Keratinocyte (primary cell): ENCODE measurements around the gene ZGPAT. TPM values are rescaled to one million over a fixed set of nuclear protein-coding genes. Genes with fewer than 3 reads are reported as not detected.

ENCODE experiments used
- DNase-seq: peaks from one replicate; pipeline ENCODE4 v3.0.0-alpha.2; 2011; ENCODE audit warnings: low read depth, missing footprints, low spot score
- FAIRE-seq: peaks from 2 replicates; lab custom pipeline; 2011; peaks lifted over from hg19 to GRCh38; lab: Jason Lieb, UNC
- H2AFZ ChIP-seq: 2 replicates; pipeline ENCODE4 v1.6.0; 2012; ENCODE audit warnings: low read length, control low read depth, inconsistent platforms; ENCODE audit not compliant: control insufficient read depth
- H3K27ac ChIP-seq: 2 replicates; pipeline ENCODE4 v1.5.1; 2011; ENCODE audit warnings: low read length; ENCODE audit not compliant: control insufficient read depth, insufficient read depth
- H3K27me3 ChIP-seq: 3 replicates; pipeline ENCODE4 v1.6.0; 2011; ENCODE audit warnings: low read length; ENCODE audit not compliant: control insufficient read depth, insufficient read depth; ENCODE audit errors: extremely low read depth
- H3K36me3 ChIP-seq, 2 experiments: 2 replicates in 1 of 2; 3 replicates in 1 of 2; pipeline ENCODE4 v1.5.1; 2011; ENCODE audit warnings: low read length in 2 of 2, mild to moderate bottlenecking in 1 of 2; ENCODE audit not compliant: control insufficient read depth in 2 of 2, insufficient read depth in 2 of 2; ENCODE audit errors: extremely low read depth in 1 of 2
- H3K4me1 ChIP-seq: 3 replicates; pipeline ENCODE4 v1.5.1; 2011; ENCODE audit warnings: low read length; ENCODE audit not compliant: control insufficient read depth, insufficient read depth; ENCODE audit errors: extremely low read depth
- H3K4me2 ChIP-seq: 3 replicates; pipeline ENCODE4 v1.6.0; 2011; ENCODE audit warnings: low read depth, low read length; ENCODE audit not compliant: control insufficient read depth, insufficient read depth; ENCODE audit errors: extremely low read depth
- H3K4me3 ChIP-seq, 3 experiments: fragments of 200-600 bp in 1 of 3; sonication (generic) in 1 of 3; 2 replicates in 2 of 3; 3 replicates in 1 of 3; pipeline ENCODE4 v1.5.1; 2011 to 2016; ENCODE audit warnings: low read length in 3 of 3, mild to moderate bottlenecking in 3 of 3, control low read depth in 2 of 3, inconsistent platforms in 1 of 3, low read depth in 1 of 3, mixed read lengths in 1 of 3, mixed run types in 1 of 3, moderate library complexity in 1 of 3; ENCODE audit not compliant: control insufficient read depth in 2 of 3, insufficient read depth in 2 of 3; ENCODE audit errors: extremely low read depth in 1 of 3
- H3K79me2 ChIP-seq: 2 replicates; pipeline ENCODE4 v1.6.0; 2012; ENCODE audit warnings: low read length; ENCODE audit not compliant: control insufficient read depth, insufficient read depth
- H3K9ac ChIP-seq: 3 replicates; pipeline ENCODE4 v1.6.0; 2011; ENCODE audit warnings: low read length; ENCODE audit not compliant: control insufficient read depth, insufficient read depth; ENCODE audit errors: extremely low read depth
- H3K9me1 ChIP-seq: 3 replicates; pipeline ENCODE4 v1.6.0; 2011; ENCODE audit warnings: low read length; ENCODE audit not compliant: control insufficient read depth, insufficient read depth; ENCODE audit errors: extremely low read depth
- H3K9me3 ChIP-seq: 2 replicates; pipeline ENCODE4 v1.5.1; 2012; ENCODE audit warnings: low read depth, low read length; ENCODE audit not compliant: control insufficient read depth
- H4K20me1 ChIP-seq: 3 replicates; pipeline ENCODE4 v1.6.0; 2011; ENCODE audit warnings: low read length; ENCODE audit not compliant: control insufficient read depth, insufficient read depth; ENCODE audit errors: extremely low read depth
- EZH2 ChIP-seq: IDR thresholded peaks from one replicate; pipeline ENCODE4 v1.6.1; 2012; ENCODE audit warnings: inconsistent platforms, mild to moderate bottlenecking, low read length, moderate library complexity
- dilution Hi-C: fragments of 300-500 bp; cut with MboI; formaldehyde crosslinking; loops from one replicate; pipeline ENCODE4 v1.7.0; 2020; ENCODE audit warnings: low sequenced_read_pairs; ENCODE audit not compliant: extremely low pct_ligation_motif_present
- polyA plus RNA-seq, 5 experiments: library from polyadenylated mRNA; depleted of rRNA in 3 of 5; stranded (reverse) in 3 of 5; stranded (forward) in 1 of 5; unstranded in 1 of 5; fragments of >200 nt; gene quantifications; 1 replicate in 1 of 5; 2 replicates in 3 of 5; 3 replicates in 1 of 5; pipeline versions ENCODE4 v1.2.1 to v1.2.3, GENCODE V29; 2011 to 2012; ENCODE audit warnings: missing spikeins in 2 of 5, low read depth in 1 of 5, low replicate concordance in 1 of 5
- TF ChIP-seq, protein P1 (sequence below), 3 experiments: IDR thresholded peaks in 1 of 3; conservative IDR thresholded peaks in 1 of 3; optimal IDR thresholded peaks in 1 of 3; 2 replicates in 2 of 3; 3 replicates in 1 of 3; pipeline versions ENCODE3 to v1.5.1; 2011; ENCODE audit warnings: low read length in 3 of 3, mild to moderate bottlenecking in 3 of 3, moderate library complexity in 2 of 3, control low read depth in 1 of 3, inconsistent platforms in 1 of 3; ENCODE audit not compliant: insufficient read depth in 2 of 3; ENCODE audit errors: extremely low read depth in 1 of 3

ZGPAT gene
- polyA plus RNA-seq, 1 donor (not counting 4 experiments of a cell fraction or from before 2014, with no cell fraction given): 7.8 TPM

DNA sequence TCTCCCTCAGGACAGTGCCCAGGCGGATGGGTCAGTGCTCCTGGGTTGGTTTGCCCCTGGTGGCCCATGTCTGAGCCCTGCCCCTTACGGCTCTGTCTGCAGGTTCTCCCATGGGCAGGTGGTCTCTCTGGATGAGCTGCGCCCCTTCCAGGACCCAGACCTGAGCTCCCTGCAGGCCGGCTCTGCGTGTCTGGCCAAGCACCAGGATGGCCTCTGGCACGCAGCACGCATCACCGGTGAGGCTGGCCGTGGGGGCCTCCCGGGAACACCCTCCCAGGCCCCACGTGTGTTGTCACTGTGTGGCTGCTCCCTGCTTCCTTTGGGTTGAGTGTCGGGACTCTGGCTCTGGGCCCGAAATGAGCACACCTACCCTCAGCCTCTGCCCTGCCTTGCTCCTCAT is 25.3 kb downstream of the ZGPAT start:
- FAIRE-seq (no peak), DNase-seq (no peak)
- Histone ChIP-seq H3K9ac (no peak overlapping the region), H3K4me1 (peaks cover 13% of the 10 kb centered on the region), H3K4me3 (no peak overlapping the region), H3K9me3 (no peaks in the 10 kb centered on the region), H3K79me2 (peaks cover 21% of the 10 kb centered on the region), H3K27ac (no peak overlapping the region), H3K27me3 (no peaks in the 10 kb centered on the region), H3K4me2 (no peak overlapping the region), H3K9me1 (no peaks in the 10 kb centered on the region), H2AFZ (no peak overlapping the region), H4K20me1 (no peaks in the 10 kb centered on the region), H3K36me3 (peaks cover 20 to 26% of the 10 kb centered on the region in 2 experiments)
- dilution Hi-C loops: no loop called here
- TF ChIP-seq, protein P1, sequence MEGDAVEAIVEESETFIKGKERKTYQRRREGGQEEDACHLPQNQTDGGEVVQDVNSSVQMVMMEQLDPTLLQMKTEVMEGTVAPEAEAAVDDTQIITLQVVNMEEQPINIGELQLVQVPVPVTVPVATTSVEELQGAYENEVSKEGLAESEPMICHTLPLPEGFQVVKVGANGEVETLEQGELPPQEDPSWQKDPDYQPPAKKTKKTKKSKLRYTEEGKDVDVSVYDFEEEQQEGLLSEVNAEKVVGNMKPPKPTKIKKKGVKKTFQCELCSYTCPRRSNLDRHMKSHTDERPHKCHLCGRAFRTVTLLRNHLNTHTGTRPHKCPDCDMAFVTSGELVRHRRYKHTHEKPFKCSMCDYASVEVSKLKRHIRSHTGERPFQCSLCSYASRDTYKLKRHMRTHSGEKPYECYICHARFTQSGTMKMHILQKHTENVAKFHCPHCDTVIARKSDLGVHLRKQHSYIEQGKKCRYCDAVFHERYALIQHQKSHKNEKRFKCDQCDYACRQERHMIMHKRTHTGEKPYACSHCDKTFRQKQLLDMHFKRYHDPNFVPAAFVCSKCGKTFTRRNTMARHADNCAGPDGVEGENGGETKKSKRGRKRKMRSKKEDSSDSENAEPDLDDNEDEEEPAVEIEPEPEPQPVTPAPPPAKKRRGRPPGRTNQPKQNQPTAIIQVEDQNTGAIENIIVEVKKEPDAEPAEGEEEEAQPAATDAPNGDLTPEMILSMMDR (optimal IDR thresholded peaks at IDR 0.05 in 1 of 3, IDR thresholded peaks at IDR 0.05 in 1 of 3, conservative IDR thresholded peaks at IDR 0.05 in 1 of 3; ENCODE audit: extremely low read depth in 1 of 3, insufficient read depth in 2 of 3, low read length in 3 of 3): no peak
- TF ChIP-seq EZH2: no peak

DNA sequence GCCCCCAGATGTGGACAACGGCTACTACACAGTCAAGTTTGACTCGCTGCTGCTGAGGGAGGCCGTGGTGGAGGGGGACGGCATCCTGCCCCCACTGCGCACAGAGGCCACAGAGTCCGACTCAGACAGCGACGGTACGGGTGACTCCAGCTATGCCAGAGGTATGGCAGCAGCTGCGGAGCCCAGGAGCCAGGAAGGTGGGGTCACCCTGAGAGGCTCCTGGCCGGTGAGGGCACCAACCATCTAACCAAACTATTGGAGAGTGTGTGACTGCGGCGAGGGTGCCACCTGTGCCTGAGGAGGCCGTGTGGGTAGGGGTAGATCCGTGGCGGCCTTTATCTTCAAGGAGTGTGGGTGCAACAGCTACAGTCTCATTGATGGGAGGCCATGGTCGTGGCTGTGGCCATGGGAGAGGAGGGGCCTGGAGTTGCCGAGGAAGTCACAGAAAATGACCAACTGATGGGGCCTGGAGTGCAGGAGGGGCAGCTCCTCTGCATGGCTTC is 25.8 kb downstream of the ZGPAT start:
- dilution Hi-C loops: no loop called here
- no peak for DNase-seq

More for the DNA sequence above, 25.8 kb downstream of the ZGPAT start:
- Histone ChIP-seq H3K27me3 (no peaks in the 10 kb centered on the region), H4K20me1 (no peaks in the 10 kb centered on the region), H3K9me1 (no peaks in the 10 kb centered on the region), H3K9me3 (no peaks in the 10 kb centered on the region), H3K4me3 (no peak overlapping the region), H2AFZ (no peak overlapping the region), H3K4me2 (no peak overlapping the region), H3K27ac (no peak overlapping the region), H3K9ac (no peak overlapping the region), H3K36me3 (peaks cover 19 to 23% of the 10 kb centered on the region in 2 experiments), H3K79me2 (peaks cover 20% of the 10 kb centered on the region), H3K4me1 (peaks cover 18% of the 10 kb centered on the region)
- no peak for FAIRE-seq
- TF ChIP-seq, protein P1 (optimal IDR thresholded peaks at IDR 0.05 in 1 of 3, IDR thresholded peaks at IDR 0.05 in 1 of 3, conservative IDR thresholded peaks at IDR 0.05 in 1 of 3; ENCODE audit: extremely low read depth in 1 of 3, insufficient read depth in 2 of 3, low read length in 3 of 3): no peak
- TF ChIP-seq EZH2: no peak
